HG03342 (cell line): ENCODE results near the gene SH2D3C.
"Not testable (repeated sequence)": the region's sequence is repeated elsewhere in the genome, so short reads cannot be mapped to it uniquely, and the experiment has no call there.

Experiments
- ATAC-seq: cut with Tn5 transposase; IDR thresholded peaks from one replicate; pipeline ENCODE4 v1.9.1; 2021; ENCODE audit warnings: mild to moderate bottlenecking, moderate library complexity; ENCODE audit not compliant: unreplicated experiment

Gene SH2D3C

DNA sequence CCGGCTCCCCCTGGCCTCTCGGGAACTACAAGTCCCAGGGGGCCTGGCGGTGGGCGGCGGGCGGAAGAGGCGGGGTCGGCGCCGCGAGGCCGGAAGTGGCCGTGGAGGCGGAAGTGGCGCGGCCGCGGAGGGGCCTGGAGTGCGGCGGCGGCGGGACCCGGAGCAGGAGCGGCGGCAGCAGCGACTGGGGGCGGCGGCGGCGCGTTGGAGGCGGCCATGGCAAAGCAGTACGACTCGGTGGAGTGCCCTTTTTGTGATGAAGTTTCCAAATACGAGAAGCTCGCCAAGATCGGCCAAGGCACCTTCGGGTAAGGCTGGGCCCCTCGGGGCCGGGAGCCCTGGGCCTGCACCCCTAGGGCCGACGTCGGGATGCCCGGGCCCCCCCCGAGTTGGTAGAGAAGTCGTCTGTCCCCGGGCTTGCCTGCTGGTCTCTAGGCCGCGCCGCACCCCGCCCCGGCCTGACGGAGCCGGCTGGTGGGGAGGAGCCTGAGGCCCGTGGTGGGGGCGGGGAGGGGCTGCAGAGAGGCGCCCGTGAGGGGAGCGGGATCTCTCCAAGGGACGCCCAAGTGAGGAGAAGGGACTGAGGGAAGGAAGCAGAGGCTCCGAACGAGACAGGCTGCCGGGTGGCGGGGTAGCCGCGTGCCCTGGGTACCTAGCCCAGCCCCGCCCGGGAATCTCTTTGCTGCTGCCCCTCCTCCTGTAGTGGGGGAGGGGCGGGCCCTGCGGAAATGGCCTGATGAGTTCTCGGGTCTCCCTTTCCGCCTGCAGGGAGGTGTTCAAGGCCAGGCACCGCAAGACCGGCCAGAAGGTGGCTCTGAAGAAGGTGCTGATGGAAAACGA lies 7.7 kb upstream of the SH2D3C start, which contains the start of gene CDK9:
TSS of gene CDK9 (plus strand) at position 102 of the 840 bp plus-strand sequence. CDS start at position 217, 115 bp downstream.
- peak; percentile 51 for ATAC-seq

DNA sequence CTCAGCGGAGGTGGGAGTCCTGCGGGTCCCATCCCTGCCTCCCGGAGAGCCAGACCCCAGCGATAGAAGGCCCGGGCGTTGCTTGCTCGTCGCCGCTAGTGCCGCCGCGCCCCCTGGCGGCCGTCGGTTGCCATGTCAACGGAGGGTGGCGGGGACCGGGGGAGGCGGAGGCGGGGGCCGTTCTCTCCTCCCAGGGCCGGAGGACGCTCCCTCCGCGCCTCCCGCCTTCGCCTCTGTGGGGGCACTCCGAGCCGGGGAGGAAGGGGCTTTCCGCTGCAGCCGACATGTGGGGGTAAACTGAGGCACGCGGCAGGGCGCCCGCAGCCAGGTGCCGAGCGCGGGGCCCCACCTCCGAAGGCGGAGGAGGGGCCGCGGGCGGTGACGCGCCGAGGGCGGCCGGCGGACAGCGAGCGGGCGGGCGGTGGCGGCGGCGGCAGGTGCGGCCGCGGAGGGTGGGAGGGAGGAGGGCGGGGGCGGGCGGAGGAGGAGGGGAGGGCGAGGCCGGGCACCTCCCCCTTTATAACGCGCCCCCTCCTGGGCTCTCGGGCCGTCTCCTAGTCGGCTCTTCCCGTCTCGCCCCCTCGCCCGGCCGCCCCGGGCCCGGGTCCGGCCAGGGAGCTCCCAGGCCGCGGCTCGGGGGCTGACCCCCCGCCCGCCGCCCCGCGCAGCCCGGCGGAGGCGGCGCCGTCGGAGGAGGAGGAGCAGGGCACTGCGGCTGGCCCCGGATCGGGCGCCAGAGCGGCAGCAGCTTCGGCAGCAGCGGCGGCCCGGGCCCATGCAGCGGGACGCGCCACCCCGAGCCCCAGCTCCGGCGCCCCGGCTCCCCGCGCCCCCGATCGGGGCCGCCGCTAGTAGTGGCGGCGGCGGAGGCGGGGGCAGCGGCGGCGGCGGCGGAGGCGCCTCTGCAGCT lies 6.8 kb upstream of the SH2D3C start:
- ATAC-seq, result peak; percentile 39

DNA sequence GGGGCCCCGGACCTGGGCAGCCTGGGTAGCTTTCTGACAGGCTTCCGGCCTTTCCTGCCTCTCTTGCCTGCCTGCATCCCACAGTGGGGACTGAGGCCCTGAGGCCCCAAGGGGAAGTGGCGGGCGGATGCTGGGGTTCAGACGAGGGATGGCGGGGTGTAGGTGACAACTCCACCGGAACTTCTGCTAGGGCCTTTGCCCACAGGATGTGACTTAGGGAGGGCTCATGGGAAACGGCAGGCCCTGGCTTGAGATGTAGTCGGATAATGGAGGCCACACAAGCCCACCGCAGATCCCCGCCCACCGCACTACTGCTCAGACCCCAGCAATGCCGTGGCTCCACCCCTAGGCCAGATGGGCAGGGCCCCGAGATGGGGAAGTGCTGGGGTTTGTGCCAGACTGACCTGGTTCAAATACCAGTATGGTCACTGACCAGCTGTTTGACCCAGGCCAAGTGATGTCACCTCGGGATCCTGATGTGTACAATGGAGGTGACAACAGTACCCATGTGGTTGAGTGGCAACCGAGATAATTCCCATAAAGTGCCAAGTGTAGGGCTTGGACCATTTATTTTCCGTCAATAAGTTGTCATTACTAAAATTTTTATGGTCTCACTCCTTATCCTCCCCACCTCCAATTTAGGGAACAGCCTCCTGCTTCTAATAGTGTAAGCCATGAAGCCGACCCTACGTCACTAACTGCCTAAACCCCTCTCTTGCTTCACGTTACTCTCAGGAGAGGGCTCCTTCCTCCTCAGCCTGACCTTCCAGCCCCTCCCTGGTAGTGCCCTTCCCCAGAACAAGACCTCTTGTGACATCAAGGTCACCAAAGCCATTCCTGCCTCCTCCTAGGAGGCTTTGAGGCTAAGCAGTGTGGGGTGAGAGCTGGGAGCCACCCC lies 4.9 kb upstream of the SH2D3C start:
- ATAC-seq, result no peak

DNA sequence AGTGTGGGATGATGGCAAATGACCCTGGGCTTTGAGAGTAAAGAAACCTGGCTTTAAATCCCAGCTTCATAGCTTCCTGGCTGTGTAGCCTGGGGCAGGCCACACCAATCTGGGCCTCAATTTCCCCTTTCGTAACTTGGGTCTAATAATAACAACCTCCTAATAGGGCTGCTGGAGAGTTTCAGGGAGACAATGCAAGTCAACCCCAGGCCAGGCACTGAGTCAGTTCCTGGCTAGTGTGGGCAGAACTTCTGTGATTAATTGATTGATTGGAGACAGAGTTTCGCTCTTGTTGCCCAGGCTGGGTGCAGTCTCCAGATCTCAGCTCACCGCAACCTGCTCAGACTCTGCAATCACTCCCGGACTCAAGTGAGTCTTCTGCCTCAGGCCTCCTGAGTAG lies 3.3 kb upstream of the SH2D3C start:
- no peak for ATAC-seq

DNA sequence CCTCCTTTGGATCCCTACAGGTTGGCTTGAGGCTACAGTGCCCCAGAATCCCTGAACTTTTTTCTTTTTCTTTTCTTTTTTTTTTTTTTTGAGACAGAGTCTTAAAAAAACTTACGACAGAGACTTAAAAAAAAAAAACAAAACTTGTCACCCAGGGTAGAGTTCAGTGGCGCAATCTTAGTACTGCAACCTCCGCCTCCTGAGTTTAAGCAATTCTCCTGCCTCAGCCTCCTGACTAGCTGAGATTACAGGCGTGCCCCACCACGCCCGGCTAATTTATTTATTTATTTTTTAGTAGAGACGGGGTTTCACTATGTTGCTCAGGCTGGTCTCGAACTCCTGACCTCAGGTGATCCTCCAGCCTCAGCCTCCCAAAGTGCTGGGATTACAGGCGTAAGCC lies 2.4 kb upstream of the SH2D3C start:
- ATAC-seq, result not testable (repeated sequence)

DNA sequence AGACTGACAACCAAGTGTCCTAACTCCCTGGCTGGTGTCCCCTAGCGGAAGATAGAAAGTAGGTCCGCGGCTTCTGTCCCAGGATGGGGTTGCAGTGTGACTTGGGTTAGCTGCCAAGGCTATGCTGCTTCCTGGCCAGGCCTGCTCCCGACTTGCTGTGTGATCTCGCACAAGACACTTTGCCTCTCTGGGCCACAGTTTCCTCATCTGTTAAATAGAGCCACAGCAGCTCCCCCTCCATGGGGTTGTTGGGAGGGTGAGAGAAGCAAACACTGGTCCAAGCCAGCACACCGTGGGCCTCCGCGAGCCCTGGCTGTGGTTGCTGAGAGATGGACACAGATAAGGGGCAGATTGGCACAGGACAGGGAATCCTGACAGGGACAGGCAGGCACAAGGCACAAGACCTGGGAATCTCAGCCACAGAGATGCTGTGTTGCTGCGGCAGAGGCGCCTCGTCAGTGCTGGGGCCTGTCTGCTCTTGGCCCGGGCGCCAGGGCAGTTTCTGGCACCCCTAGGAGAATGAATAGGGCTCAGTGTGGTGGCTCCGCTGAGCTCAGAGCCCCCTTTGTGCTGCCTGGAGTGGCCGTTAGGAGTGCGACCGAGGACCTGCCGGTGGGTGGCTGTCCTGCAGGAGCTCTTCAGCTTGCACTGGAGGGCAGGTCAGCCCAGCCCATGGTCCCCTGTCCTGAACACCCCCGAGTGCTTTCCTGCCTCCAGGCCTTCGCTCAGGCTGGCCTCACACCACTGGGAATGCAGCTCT lies 1.8 kb upstream of the SH2D3C start:
- no peak for ATAC-seq

DNA sequence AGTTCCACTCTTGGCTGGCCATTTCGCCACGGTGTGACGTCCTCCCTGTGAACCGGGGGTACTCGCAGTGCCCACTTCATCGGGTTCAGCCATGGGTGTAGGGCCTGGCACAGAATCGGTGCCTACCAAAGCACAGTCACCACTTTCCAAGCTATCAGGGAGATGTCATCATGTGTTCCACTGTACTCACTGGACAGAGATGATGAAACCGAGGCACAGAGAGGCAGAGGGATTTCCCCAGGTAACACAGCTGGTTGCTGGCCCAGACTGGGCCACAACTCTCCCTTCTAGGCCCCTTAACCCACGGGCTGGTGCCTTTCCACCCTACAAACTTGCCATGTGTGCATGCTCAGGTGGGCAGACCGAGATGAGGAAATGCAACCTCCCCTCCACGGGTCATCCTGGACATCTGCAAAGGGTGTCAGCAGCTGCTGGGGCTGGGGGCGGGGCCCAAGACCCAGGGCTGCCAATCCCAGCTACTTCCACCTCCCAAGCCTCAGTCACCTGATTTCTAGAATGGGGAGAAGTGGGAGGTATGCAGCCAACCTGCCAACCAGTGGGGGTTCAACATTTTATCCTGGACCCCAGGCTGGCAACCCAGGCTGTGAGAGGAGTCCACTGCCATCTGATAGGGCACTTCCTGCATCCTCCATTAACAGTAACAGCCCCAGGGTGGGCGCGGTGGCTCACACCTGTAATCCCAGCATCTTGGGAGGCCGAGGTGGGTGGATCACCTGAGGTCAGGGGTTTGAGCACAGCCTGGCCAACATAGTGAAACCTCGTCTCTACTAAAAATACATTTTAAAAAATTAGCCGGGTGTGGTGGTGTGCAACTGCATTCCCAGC lies 893 bp upstream of the SH2D3C start:
- no peak for ATAC-seq

DNA sequence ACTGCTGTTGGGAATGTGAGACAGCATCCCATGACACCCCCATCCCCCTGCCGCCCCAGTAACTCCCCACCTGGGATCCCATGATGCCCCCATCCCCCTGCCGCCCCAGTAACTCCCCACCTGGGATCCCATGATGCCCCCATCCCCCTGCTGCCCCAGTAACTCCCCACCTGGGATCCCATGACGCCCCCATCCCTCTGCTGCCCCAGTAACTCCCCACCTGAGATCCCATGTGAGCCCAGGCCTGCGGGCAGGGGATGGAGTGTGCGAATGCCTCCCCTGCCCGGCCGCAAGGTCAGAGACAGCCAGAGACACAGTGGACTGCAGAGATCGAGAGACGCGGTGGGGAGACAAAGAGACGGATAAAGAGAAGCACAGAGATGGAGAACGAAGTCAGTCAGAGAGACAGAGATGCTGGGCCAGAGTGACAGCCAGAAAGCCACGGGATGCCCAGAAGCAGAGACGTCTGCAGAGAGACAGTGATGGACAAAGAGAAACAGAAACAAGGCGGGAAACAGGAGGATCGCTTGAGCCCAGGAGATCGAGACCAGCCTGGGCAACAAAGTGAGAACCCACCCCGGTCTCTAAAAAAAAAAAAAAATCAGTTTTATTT lies 992 bp downstream of the SH2D3C start:
- no peak for ATAC-seq

DNA sequence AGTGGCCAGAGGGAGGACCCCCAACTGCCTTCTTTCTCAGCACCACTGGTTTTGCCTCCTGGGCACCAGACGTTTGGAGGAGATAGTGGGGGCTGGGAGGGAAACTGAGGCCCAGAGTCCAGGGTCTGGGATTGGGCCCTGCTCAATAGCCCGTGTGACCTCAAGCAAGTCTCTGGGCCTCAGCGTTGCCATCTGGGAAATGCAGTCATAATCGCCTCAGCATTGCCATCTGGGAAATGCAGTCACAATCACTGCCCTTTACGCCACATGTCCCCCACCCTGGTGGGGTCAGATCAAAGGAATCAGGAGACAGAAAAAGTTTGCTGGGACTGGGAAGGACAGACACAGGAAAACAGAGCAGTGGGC lies 1.6 kb downstream of the SH2D3C start:
- ATAC-seq, result no peak

DNA sequence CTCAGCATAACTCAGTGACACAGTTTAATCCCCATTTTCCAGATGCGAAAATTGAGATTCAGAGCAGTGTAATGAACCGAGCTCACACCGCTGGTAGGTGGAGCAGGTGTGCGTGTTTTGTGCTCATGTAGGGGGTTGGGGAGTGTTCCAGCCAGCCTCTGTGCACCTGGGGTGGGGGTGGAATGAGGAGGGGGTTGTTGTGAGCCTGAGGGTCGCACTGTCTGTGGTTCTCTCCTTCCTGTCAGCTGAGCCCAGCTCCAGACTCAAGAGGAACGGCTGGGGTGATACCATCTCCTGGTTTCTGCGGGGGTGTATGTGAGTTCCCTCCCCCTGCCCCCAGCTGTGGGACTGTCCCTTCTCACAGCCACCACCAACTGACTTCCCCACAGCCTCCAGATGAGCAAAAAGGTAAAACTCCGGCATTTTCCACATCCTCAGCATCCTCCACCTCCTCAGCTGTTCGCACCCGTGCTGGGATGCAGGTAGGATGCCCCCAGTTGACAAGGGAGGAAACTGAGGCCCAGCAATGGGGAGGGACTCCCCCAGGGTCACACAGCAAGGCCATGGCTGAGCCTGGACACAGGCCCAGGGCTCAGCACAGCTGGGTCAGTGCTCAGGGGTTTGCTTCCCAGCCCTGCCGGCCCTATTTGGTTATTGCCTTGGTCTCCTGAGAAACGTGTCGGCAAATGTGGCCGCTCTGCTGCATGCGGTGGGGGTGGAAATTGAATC lies 2.1 kb downstream of the SH2D3C start:
- ATAC-seq, result no peak

DNA sequence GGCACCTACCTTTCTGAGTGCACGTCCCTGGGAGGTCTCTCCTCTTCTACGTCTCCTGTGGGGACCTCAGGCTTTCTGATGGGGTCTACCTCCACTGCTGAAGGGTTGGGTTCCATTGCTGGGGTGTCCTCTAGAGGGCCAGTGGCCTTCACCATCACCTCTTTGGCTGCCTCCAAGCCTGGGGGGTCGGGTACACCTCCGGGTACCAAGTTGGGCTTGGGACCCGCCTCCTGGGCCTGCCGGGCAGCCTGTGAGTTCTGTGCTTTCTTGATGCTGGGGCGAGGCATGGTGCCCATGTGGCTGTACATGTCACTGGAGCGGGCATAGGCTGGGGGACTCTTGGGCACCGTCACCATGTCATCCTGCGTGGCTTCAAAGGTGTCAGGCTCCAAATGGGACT lies 4.5 kb downstream of the SH2D3C start:
- no peak for ATAC-seq

DNA sequence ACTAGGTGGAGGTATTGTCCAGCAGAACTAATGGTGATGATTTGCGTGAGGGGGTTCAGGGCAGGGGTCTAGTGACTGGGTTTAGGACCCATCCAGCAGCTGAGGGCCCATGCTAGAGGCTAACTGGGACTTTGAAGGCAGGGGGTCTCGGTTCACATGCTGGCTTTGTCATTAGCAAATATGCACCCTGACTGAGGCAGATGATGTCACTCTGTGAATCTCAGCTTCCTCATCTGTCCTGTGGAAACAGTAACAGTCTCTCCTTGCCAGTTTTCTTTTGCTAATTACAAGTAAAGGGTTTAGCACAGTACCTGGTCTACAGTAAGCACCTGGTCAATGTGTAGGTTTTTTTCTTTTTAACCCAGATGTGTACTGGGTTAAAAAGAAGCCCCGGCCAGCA lies 5.2 kb downstream of the SH2D3C start:
- no peak for ATAC-seq

DNA sequence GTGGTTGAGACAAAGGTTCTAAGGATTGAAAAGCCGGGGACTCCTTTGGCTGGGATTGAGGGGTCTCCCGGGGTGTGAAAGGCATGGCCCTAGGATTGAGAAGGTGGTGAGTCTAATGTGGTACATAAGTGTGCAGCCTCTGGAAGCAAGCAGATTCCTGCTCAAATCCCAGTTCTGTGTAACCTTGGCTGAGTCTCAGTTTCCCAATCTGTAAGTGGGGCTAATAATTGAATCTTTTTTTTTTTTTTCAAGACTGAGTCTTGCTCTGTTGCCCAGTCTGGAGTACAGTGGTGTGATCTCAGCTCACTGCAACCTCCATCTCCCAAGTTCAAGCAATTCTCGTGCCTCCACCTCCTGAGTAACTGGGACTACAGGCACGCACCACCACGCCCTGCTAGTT lies 5.9 kb downstream of the SH2D3C start:
- no peak for ATAC-seq

DNA sequence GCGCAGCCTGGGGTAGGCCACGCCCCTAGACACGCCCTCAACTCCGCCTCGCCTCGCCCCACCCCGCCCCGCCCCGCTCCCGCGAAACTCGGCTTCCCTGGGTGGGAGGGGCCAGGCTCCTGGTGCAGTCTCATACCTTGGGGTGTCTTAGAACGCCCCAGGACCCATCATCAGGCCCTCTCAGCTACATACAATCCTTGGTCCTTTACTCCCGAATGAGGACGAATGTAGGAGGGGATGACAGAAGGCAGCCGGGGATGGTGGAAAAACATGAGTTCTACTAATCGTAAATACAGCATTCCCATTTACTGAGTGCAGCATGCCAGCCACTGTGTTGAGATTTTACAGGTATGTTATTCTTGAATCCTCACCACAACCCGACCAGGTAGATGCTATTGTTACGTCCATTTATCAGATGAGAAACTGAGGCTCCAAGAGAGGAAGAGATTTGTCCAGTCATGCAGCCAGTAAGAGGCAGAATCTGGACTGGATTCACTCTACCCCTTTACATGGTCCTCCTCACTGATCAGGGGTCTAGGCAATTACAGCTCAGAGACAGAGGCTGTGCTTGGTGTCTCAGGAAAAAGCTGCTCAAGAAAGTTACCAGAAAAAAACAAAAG lies 6.8 kb downstream of the SH2D3C start:
- ATAC-seq, result no peak

DNA sequence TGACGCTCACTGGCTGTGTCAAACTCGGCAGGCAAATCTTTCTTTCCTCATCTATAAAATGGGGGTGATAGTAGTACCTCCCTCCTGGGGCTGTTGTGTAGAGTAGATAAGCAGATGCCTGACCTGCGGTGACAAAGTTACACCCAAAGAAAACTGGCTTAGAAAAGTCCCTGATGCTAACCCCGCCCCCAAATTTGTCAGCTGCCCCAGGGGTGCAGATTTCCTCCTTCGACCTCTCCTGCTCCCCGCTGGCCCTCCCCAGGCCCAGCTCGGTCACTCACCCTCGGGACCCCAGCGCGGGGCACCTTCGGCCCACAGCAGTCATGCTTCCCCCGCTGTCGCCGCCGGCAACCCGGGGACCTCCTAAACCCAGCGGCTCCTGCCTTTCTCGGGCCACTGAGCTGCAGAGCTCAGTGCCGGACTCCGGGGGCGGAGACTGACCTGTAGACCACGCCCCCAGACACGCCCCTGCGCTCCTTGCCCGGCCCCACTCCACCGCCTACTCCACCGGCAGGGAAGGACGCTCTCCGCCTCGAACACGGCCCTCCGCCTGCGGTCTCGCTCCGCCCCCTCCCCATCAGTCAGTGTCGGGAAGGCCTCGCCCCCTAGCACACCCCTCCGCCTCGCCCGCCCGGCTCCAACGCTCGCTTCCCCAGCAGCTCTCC lies 7.4 kb downstream of the SH2D3C start:
- peak; percentile 90 for ATAC-seq

DNA sequence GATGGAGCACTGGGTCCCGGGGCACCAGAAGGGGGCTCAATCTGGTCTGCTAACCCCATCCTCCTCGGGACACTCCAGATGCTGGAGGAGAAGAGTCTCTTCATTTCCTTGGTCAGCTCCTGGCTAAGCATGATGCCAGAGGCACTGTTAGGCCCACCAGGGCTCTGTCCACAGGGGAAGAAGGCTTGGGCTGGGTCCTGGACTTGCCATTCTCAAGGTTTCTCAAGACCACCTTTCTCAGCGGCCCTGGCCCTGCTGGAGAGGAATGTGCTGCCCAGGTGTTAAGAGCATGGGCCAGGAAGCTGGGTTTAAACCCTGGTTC lies 7.9 kb downstream of the SH2D3C start:
- no peak for ATAC-seq

DNA sequence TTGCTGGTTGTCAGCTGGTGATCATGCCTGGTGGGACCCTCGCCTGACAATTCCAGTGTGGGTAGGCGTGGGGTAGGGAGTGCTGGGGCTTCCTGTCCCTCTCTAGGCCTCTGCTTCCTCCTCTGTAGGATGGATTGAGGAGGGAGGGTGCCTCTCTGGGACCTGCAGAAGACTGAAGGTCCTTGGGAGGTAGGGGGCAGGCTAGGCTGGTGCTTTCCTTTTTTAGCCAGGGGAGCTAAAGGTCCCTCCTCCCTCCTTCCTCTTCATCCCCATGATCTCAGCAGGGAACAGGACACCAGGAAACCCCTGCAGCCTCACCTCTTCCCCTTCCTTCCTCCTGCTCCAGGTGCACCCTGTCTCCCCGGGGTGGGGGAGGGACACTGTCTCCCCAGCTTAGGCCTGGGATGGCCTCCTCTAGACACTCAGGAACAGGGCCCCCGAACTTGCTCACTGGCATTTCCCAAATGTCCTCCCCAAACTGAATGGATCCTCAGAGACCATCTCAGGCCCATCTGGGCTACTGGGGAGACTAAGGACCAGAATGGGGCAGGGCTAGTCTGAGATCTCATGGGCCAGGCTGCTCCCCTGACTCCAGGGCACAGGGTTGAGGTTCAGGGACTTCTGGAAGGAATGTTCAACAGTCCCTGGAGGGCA lies 8.4 kb downstream of the SH2D3C start:
- no peak for ATAC-seq
